HG03460 (cell line): Measurements from ENCODE around the gene PIGL.
"Not testable (repeated sequence)": the region's sequence is repeated elsewhere in the genome, so short reads cannot be mapped to it uniquely, and the experiment has no call there.

Experiments
- ATAC-seq: cut with Tn5 transposase; IDR thresholded peaks from one replicate; pipeline ENCODE4 v1.9.1; 2021; ENCODE audit not compliant: unreplicated experiment

PIGL gene

GRCh38 chr17:16304830-16305229, 87.8 kb downstream of the PIGL start:
- no peak for ATAC-seq

- ATAC-seq: no peak
These were observed 89.2 kb downstream of the PIGL start for GRCh38 chr17:16306211-16306610.

GRCh38 chr17:16312061-16312460, 95.1 kb downstream of the PIGL start:
- ATAC-seq: not testable (repeated sequence)

- ATAC-seq: no peak
These were observed 96.4 kb downstream of the PIGL start for GRCh38 chr17:16313139-16314090.

GRCh38 chr17:16314189-16314588, 97.2 kb downstream of the PIGL start:
- ATAC-seq: no peak

- ATAC-seq: no peak
These were observed 97.8 kb downstream of the PIGL start for GRCh38 chr17:16314859-16315258.

- ATAC-seq: no peak
These were observed 103.0 kb downstream of the PIGL start for GRCh38 chr17:16319969-16320368.

GRCh38 chr17:16322636-16323035, 105.6 kb downstream of the PIGL start:
- no peak for ATAC-seq

- ATAC-seq: no peak
These were observed 109.0 kb downstream of the PIGL start for GRCh38 chr17:16325964-16326363.

- ATAC-seq: no peak
These were observed 110.0 kb downstream of the PIGL start for GRCh38 chr17:16327018-16327417.

GRCh38 chr17:16328997-16329396, 112.0 kb downstream of the PIGL start:
- no peak for ATAC-seq

GRCh38 chr17:16329519-16330271, 112.7 kb downstream of the PIGL start:
- no peak for ATAC-seq

GRCh38 chr17:16338391-16338790, 121.4 kb downstream of the PIGL start:
- ATAC-seq: no peak

- ATAC-seq: no peak
These were observed 122.4 kb downstream of the PIGL start for GRCh38 chr17:16339402-16339801.

GRCh38 chr17:16339959-16340358, 122.9 kb downstream of the PIGL start:
- no peak for ATAC-seq

- no peak for ATAC-seq
These were observed 126.0 kb downstream of the PIGL start for GRCh38 chr17:16342979-16343378.

GRCh38 chr17:16343569-16343968, 126.6 kb downstream of the PIGL start:
- ATAC-seq: no peak

GRCh38 chr17:16345565-16345964, 128.6 kb downstream of the PIGL start:
- no peak for ATAC-seq

GRCh38 chr17:16346721-16347271, 129.8 kb downstream of the PIGL start:
- ATAC-seq: no peak

- no peak for ATAC-seq
These were observed 131.6 kb downstream of the PIGL start for GRCh38 chr17:16348586-16348985.

GRCh38 chr17:16349431-16349830, 132.4 kb downstream of the PIGL start:
- no peak for ATAC-seq

GRCh38 chr17:16351831-16352230, 134.8 kb downstream of the PIGL start:
- ATAC-seq: no peak
